DOHH2 (cell line): ENCODE measurements around the gene CAPN15.

Experiments used
- CTCF ChIP-seq: fragments of 200-600 bp; sonication (generic); IDR thresholded peaks from one replicate; pipeline ENCODE4 v1.5.1; 2014; ENCODE audit warnings: antibody characterized with exemption, mild to moderate bottlenecking, low read depth, low read length; ENCODE audit not compliant: poor library complexity, severe bottlenecking
- EZH2phosphoT487 ChIP-seq: fragments of 200-600 bp; sonication (generic); IDR thresholded peaks from 2 replicates; pipeline ENCODE4 v1.6.1; 2017; ENCODE audit warnings: borderline replicate concordance, mild to moderate bottlenecking, antibody characterized with exemption, low read length, moderate library complexity, mixed read lengths

GRCh38 chr16:537415-538335 lies 10.2 kb downstream of the CAPN15 start:
- TF ChIP-seq CTCF (peak; percentile 31), EZH2phosphoT487 (no peak)
